Head of caudate nucleus (tissue), 42 donors: ENCODE results near the gene CFHR5.
A peak's percentile ranks its signal among the peaks of the same experiment; 100 is the strongest.
"Not testable (repeated sequence)": the region's sequence is repeated elsewhere in the genome, so short reads cannot be mapped to it uniquely, and the experiment has no call there.

ENCODE experiments used
- DNase-seq, 42 donors: peaks; one replicate each; pipeline versions ENCODE4 v3.0.0 to v3.0.0-alpha.2; 2020 to 2021; ENCODE audit warnings: mixed read lengths in 7 of 42
- intact Hi-C: fragments of 100-400 bp; cut with DNase I; formaldehyde crosslinking; loops from one replicate; pipeline ENCODE4 v1.15.0; 2022

CFHR5 gene

GRCh38 chr1:196977278-196977677, at the start of gene CFHR5:
CFHR5 (plus strand) TSS chr1:196977556; CDS start chr1:196977665, 109 bp downstream.
- intact Hi-C loops = no loop called here
- DNase-seq = no peak

GRCh38 chr1:196932853-196933252, 44.5 kb upstream of the CFHR5 start:
- intact Hi-C loops, DNase-seq: not testable (repeated sequence)

GRCh38 chr1:196933531-196934189, 43.7 kb upstream of the CFHR5 start:
- DNase-seq = peak in 1 of 42 donors; percentile 13
- intact Hi-C loops = no loop called here

- intact Hi-C loops, DNase-seq: not testable (repeated sequence)
These were observed 35.9 kb upstream of the CFHR5 start for GRCh38 chr1:196941474-196941873.

- DNase-seq, intact Hi-C loops: not testable (repeated sequence)
These were observed 33.8 kb upstream of the CFHR5 start, which contains the start of gene CFHR2 for GRCh38 chr1:196943568-196943967. CFHR2 (plus strand) TSS chr1:196943738; CDS start chr1:196943881, 143 bp downstream.

- intact Hi-C loops = no loop called here
- no peak for DNase-seq
These were observed 25.5 kb upstream of the CFHR5 start for GRCh38 chr1:196951711-196952394.

GRCh38 chr1:196954778-196955177, 22.6 kb upstream of the CFHR5 start:
- intact Hi-C loops = no loop called here
- DNase-seq = no peak

- no peak for DNase-seq
- intact Hi-C loops = no loop called here
These were observed 21.4 kb upstream of the CFHR5 start for GRCh38 chr1:196955926-196956325.

- no peak for DNase-seq
- intact Hi-C loops = no loop called here
These were observed 16.5 kb upstream of the CFHR5 start for GRCh38 chr1:196960854-196961253.

GRCh38 chr1:196970182-196970581, 7.2 kb upstream of the CFHR5 start:
- intact Hi-C loops = no loop called here
- no peak for DNase-seq

GRCh38 chr1:196976278-196976677, 1.1 kb upstream of the CFHR5 start:
- intact Hi-C loops = no loop called here
- no peak for DNase-seq

GRCh38 chr1:196980859-196981258, 3.5 kb downstream of the CFHR5 start:
- DNase-seq = no peak
- intact Hi-C loops = no loop called here

- intact Hi-C loops = not testable (repeated sequence)
These were observed 4.9 kb downstream of the CFHR5 start for GRCh38 chr1:196982247-196982646.

GRCh38 chr1:196991919-196992651, 14.7 kb downstream of the CFHR5 start:
- intact Hi-C loops, DNase-seq: not testable (repeated sequence)

More at GRCh38 chr1:196982247-196982646, 4.9 kb downstream of the CFHR5 start:
- not testable (repeated sequence) for DNase-seq

- no peak for DNase-seq
- intact Hi-C loops = no loop called here
These were observed 16.6 kb downstream of the CFHR5 start for GRCh38 chr1:196993916-196994315.

- intact Hi-C loops = no loop called here
- DNase-seq = no peak
These were observed 20.1 kb downstream of the CFHR5 start for GRCh38 chr1:196997423-196997822.

- DNase-seq = no peak
- intact Hi-C loops = no loop called here
These were observed 24.5 kb downstream of the CFHR5 start for GRCh38 chr1:197001828-197002227.

GRCh38 chr1:197003132-197003531, 25.8 kb downstream of the CFHR5 start:
- intact Hi-C loops = no loop called here
- DNase-seq = no peak

GRCh38 chr1:197008861-197009260, 31.5 kb downstream of the CFHR5 start:
- no peak for DNase-seq
- intact Hi-C loops = no loop called here

- DNase-seq = no peak
- intact Hi-C loops = no loop called here
These were observed 34.3 kb downstream of the CFHR5 start for GRCh38 chr1:197011614-197012013.
